Measurements from ENCODE around the gene MIER1.
A peak's percentile ranks its signal among the peaks of the same experiment; 100 is the strongest.

The MIER1 gene

GRCh38 chr1:66927528-66927927, 2.7 kb downstream of the MIER1 start:
- TF ChIP-seq CTCF (IDR thresholded peaks at IDR 0.05; ENCODE audit: low read depth, low read length, poor library complexity, severe bottlenecking) (no peak), EZH2phosphoT487 (IDR thresholded peaks at IDR 0.05; ENCODE audit: borderline replicate concordance, low read length) (no peak)
- no peaks in the 10 kb centered on the region for H3K9me3 ChIP-seq (ENCODE audit: control insufficient read depth, insufficient read depth, low read length)
- H3K36me3 ChIP-seq (ENCODE audit: control insufficient read depth, low read length) = peaks cover 29% of the 10 kb centered on the region
- peaks cover 19% of the 10 kb centered on the region for H3F3A ChIP-seq (ENCODE audit: control insufficient read depth, insufficient read depth)
- H3K9me2 ChIP-seq (replicated peaks; ENCODE audit: control insufficient read depth, low read length) = no peaks in the 10 kb centered on the region
- H3K79me2 ChIP-seq (ENCODE audit: control insufficient read depth, low read length) = peaks cover 69% of the 10 kb centered on the region
- no peak overlapping the region for H3K4me3 ChIP-seq (ENCODE audit: low read length)
- H3K27ac ChIP-seq (ENCODE audit: low read depth, low read length) = no peak overlapping the region
- H3K4me2 ChIP-seq (ENCODE audit: low read length) = peak overlapping the region; percentile 17; the same call in 1 of the 2 replicates
- H3K4me1 ChIP-seq (ENCODE audit: control insufficient read depth, low read length) = peaks cover 42% of the 10 kb centered on the region
- H3K27me3 ChIP-seq (ENCODE audit: control insufficient read depth, low read length) = no peaks in the 10 kb centered on the region
- H4K20me1 ChIP-seq (ENCODE audit: control insufficient read depth, insufficient read depth, low read depth, low read length) = peaks cover 9% of the 10 kb centered on the region; the same call in 1 of the 2 replicates

- no peak overlapping the region for H3K27ac ChIP-seq (ENCODE audit: low read depth, low read length)
- peaks cover 37% of the 10 kb centered on the region for H3K36me3 ChIP-seq (ENCODE audit: control insufficient read depth, low read length)
- no peaks in the 10 kb centered on the region for H3K9me3 ChIP-seq (ENCODE audit: control insufficient read depth, insufficient read depth, low read length)
- no peaks in the 10 kb centered on the region for H3K27me3 ChIP-seq (ENCODE audit: control insufficient read depth, low read length)
- peaks cover 70% of the 10 kb centered on the region for H3K79me2 ChIP-seq (ENCODE audit: control insufficient read depth, low read length)
- H3K9me2 ChIP-seq (replicated peaks; ENCODE audit: control insufficient read depth, low read length) = no peaks in the 10 kb centered on the region
- TF ChIP-seq EZH2phosphoT487 (IDR thresholded peaks at IDR 0.05; ENCODE audit: borderline replicate concordance, low read length) (no peak), CTCF (IDR thresholded peaks at IDR 0.05; ENCODE audit: low read depth, low read length, poor library complexity, severe bottlenecking) (no peak)
- H3K4me1 ChIP-seq (ENCODE audit: control insufficient read depth, low read length) = peaks cover 37% of the 10 kb centered on the region
- H3F3A ChIP-seq (ENCODE audit: control insufficient read depth, insufficient read depth) = peaks cover 19% of the 10 kb centered on the region
- peak overlapping the region; percentile 87 for H3K4me2 ChIP-seq (ENCODE audit: low read length)
- H4K20me1 ChIP-seq (ENCODE audit: control insufficient read depth, insufficient read depth, low read depth, low read length) = peaks cover 9% of the 10 kb centered on the region; the same call in 1 of the 2 replicates
- peak overlapping the region; percentile 89 for H3K4me3 ChIP-seq (ENCODE audit: low read length)
Observed at GRCh38 chr1:66929146-66929688, 4.4 kb downstream of the MIER1 start.

- Histone ChIP-seq H3K79me2 (ENCODE audit: control insufficient read depth, low read length) (peaks cover 71% of the 10 kb centered on the region), H3K4me3 (ENCODE audit: low read length) (peak overlapping the region; percentile 89), H3K9me2 (replicated peaks; ENCODE audit: control insufficient read depth, low read length) (no peaks in the 10 kb centered on the region), H3K4me2 (ENCODE audit: low read length) (peak overlapping the region; percentile 87), H3K9me3 (ENCODE audit: control insufficient read depth, insufficient read depth, low read length) (no peaks in the 10 kb centered on the region), H4K20me1 (ENCODE audit: control insufficient read depth, insufficient read depth, low read depth, low read length) (peaks cover 9% of the 10 kb centered on the region; the same call in 1 of the 2 replicates), H3K36me3 (ENCODE audit: control insufficient read depth, low read length) (peaks cover 37% of the 10 kb centered on the region), H3K4me1 (ENCODE audit: control insufficient read depth, low read length) (peaks cover 37% of the 10 kb centered on the region), H3K27me3 (ENCODE audit: control insufficient read depth, low read length) (no peaks in the 10 kb centered on the region), H3K27ac (ENCODE audit: low read depth, low read length) (no peak overlapping the region), H3F3A (ENCODE audit: control insufficient read depth, insufficient read depth) (peaks cover 19% of the 10 kb centered on the region)
- TF ChIP-seq CTCF (IDR thresholded peaks at IDR 0.05; ENCODE audit: low read depth, low read length, poor library complexity, severe bottlenecking) (no peak), EZH2phosphoT487 (IDR thresholded peaks at IDR 0.05; ENCODE audit: borderline replicate concordance, low read length) (no peak)
Observed at GRCh38 chr1:66929691-66929998, 4.9 kb downstream of the MIER1 start.

All from DOHH2 (cell line).